T-helper 2 cell (primary cell): ENCODE data around the gene JPH4.

Experiments used
- DNase-seq, 5 experiments: peaks; one replicate each; pipeline versions ENCODE4 v3.0.0 to v3.0.0-alpha.2; 2012 to 2022

Gene JPH4

DNA sequence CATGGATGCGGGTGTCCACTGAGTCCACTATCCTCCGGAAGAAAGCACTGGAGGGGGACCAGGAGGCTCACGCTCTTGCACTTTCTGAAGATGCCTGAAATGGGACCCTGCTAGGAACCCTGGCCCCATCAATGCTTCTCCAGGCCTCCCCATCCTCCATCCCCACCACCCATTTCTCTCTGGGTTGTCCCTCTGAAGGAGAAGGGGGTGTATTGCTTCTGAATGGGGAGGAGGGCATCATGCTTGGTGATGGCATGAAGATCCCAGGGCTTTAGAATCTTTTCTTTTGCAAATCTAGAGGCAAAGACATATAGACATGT lies 681 bp upstream of the JPH4 start:
- DNase-seq = no peak

GRCh38 chr14:23577710-23578392 lies 739 bp downstream of the JPH4 start:
- DNase-seq = no peak

DNA sequence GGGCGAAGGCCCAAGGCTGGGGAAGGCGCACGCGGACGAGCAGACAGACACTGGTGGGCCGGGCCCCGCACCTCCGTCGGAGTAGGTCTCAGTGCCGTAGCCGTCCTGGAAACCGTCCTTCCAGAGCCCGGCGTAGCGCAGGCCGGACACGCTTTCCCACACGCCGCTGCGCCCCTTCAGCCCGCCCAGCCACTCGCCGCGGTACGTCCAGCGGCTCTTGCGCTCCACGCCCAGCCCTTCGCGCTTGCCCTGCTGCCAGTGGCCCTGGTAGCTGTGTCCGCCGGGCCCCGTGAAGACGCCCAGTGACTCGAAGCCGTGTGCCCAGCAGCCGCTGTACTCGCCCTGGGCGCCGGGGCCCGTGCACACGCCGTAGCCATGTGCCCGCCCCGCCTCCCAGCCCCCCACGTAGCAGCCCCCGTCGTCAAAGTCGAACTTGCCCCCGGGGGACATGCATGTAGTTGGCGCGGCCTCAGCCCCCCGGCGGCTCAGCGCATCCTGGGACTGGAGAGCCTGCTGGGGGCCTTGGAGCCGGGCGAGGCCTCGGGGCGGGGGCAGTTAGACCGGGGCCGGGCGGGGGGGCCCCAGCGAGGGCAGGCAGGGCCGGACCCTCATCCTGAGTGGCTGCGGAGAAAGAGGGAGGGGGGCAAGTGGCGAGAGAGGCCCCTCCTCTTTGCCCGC lies 1.4 kb downstream of the JPH4 start:
- DNase-seq = no peak

DNA sequence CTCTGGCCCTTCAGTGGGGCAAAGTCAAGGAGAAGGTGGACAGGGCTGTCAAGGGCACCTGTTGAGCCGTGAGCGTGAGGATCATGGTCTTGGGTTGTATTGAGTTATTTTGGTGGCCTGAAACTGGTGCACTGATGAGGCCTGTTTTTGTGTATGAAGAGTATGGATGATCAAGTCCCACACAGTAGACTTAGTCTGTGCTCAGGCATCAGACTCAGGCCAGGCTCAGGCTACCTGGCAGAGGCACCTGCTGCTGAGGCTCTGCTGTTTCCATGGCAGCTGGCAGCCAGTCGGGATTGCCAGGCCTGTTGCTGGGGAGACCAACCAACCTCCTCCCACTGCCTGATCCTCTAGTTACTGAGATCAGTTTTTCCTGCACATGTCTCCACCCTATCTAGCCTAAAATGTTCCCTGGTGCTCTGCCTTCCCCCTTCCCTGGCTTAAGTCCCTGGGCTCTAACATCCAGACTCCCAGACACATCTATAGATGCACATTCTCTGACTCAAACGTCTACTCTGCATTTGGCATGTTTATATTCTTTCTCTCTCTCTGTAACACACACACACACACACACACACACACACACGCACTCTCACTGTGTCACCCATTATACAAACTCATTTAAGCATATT lies 5.1 kb downstream of the JPH4 start:
- DNase-seq = no peak

- DNase-seq = no peak
Measured at GRCh38 chr14:23572836-23573235, 5.8 kb downstream of the JPH4 start.

DNA sequence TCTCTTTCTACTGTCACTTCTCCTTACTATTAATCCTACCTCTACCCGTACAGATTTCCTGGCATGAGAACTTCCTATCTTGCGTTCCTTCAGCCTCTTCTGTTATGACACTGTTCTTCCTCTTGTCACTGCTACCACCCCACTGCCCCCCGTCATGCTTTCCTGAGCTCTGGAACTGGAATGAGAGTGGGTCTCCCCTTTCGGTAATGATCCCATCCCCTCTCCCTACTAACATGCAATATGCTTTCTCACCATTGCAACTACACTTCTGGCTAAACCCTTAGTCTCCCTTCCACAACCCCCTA lies 6.1 kb downstream of the JPH4 start:
- DNase-seq = no peak

GRCh38 chr14:23571701-23572523 lies 6.7 kb downstream of the JPH4 start:
- no peak for DNase-seq

GRCh38 chr14:23570806-23571483 lies 7.6 kb downstream of the JPH4 start:
- DNase-seq = no peak

GRCh38 chr14:23569443-23570151 lies 9.0 kb downstream of the JPH4 start:
- DNase-seq = peak in 1 of 5 experiments; percentile 49

DNA sequence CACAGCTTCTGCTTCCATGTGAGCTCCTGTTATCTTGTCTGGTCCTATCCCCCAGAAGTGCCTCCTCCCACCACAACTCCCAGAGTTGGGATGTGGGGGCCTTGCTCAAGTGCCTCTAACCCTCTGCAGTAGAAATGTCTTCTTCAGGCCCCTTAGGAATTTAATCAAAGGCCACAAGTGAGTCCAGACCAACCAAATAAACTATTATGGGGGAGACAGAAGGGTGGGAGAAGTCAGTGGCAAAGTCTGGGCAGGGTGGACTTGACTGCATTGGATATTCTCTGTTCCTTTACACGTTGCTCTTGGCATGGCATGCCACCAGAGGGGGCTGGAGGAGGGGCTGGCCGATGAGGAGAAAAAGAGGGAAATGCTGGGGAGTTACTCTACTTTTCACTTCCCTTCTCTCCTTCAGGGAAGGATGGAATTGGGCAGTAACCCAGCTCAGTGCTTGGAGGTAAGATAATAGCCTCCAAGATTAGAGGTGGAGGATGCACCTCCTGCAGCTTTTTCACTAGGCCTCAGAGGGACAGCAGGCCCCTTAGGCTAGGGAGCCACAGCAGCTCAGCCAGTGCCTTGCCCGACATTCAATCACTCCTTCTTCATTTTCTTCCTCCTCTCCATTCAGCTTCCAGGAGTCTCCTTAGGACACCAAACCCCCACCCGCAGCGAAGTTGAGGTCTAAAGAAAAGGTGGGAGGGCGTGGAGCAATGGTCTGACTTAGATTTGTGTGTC lies 9.8 kb downstream of the JPH4 start:
- no peak for DNase-seq

- no peak for DNase-seq
Measured at GRCh38 chr14:23568021-23568599, 10.5 kb downstream of the JPH4 start.

GRCh38 chr14:23567186-23568020 lies 11.2 kb downstream of the JPH4 start, which contains the start of gene AP1G2:
TSS of gene AP1G2 (minus strand) at chr14:23567791. CDS start at chr14:23567314, 477 bp downstream.
- DNase-seq = peak; percentile 64 to 92 (median 81)

DNA sequence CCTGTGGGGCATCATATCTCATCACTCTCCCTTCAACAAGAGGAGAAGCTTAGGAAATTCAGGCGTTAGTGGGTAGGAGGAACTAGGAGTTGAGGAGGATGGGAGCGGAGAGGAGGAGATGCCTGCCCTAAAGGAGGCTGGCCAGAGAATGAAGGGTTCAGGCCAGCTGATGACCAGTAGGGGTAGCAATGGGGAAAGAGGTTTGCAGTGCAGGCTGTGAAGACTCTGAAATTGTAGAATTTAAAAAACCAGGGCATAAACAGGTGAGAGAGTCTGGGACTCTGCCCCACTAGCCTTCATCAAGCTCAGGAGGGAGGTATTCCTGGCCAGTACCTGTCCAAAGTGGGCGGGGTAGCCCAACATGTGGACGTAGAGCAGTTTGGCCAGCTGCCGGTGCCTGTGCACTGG lies 11.8 kb downstream of the JPH4 start:
- no peak for DNase-seq

DNA sequence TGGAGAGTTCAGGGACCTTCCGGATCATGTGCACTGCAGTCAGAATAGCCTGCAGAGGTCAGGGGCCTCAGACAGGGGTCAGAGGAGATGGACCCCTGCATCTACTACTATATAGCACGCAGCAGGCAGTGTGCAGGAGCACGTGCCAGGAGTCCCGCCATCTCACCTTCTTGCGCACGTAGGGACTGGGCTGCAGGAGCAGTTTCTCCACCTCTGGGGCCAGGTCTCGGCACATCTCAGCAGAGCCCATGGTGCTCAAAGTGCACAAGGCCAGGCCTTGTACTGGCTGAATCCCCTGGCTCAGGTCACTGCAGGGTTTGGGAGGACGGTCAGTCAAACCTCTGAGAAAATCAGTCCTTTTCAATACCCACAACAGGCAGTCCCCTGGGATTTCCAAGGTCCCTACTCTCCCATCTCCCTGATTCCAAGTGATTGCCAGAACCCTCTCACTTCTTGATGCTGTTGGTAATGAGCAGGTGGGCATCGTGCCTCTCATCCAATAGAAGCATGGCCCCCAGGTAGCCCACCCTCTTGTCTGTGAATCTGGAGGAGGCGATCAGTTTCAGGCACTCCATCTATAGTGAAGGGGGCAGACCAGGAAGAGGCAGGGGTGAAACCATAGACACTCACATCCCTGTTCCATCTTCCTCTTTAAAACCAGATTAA lies 12.3 kb downstream of the JPH4 start:
- no peak for DNase-seq

DNA sequence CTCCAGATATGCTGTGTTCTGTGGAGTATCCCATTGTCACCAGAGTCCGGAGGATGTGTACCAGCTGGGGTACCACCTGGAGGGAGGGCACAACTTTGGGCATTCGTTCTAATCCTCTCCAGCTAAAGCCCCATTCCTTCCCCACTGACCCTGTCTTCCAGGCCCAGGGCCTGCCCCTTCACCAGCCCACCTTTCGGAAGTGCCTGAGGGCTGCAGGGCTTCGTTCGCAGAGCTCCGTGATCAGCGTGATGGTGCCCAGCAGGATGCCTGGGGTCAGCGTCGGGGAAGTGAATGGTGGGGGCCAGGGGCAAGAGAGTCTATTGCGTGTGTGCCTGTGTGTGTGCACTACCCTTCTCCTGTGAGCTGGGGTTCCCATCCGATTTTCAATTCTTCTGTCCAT lies 13.0 kb downstream of the JPH4 start:
- no peak for DNase-seq

GRCh38 chr14:23564876-23565275 lies 13.7 kb downstream of the JPH4 start:
- no peak for DNase-seq

DNA sequence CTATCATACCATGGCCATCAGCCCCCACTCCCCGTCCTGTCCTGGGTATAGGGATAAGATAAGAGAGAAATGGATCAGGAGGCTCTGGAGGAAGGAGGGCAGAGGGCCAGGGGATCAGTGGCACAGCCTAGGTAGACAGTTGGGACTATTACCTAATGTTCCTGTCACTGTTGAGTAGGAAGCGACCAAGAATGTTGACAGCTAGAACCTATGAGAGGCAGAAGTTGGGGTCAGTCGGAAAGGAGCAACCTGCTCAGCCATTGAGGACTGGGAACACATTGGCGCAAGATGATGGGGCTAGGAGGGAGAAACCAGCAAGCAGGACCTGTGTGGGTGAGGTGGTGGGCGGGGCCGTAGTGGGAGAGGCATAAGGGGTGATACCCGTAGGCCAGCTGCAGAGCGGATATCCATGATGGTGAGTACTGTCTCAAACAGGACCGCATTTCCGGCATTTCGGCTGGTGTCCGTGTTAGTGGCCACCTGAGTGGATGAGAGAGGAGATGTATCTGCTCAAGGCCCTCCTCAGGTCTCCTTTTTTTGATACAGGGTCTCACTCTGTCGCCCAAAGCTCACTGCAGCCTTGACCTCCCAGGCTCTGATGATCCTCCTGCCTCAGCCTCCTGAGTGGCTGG lies 14.3 kb downstream of the JPH4 start:
- DNase-seq = no peak

DNA sequence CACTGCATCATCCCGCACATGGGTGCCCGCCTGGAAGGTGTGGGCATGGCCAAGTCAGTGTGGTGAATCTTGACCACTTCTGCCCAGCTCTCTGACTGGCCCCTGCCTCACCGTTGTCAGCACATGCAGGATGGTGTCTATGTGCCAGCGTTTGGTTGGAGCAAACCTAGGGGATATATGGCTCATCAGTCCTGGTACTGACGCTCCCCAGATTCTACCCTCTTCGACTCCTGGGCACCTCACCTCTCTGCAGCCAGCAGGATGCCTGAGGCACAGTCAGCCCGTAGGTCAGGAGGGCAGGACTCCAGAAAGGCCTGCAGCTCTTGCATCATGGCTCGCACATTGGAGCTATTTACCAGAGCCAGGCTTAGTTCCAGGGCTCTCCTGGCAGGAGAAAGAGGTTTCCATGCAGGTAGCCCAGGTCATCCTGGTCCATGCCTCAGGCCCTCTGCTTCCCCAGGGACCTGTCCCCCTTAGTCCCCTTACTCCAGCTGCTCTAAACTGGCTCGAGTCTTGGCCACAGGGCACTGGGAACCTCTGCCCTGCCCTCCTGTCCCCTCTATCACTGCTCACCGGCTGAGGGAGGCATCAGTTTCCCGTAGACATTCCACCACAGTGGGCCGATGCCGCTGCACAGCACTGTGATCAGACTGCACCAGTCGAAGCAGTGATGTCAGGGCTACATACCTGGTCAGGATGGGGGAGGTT lies 15.0 kb downstream of the JPH4 start:
- no peak for DNase-seq
